RWPE1 (cell line): ENCODE measurements around the gene GALNTL6.

Experiments used
- CTCF ChIA-PET: fragments of 350-600 bp; sonication (Branson Sonifier 250); formaldehyde crosslinking; extraction: SDS; loops from one replicate; lab custom pipeline; 2021; lab: Yijun Ruan, JAX
- POLR2A ChIA-PET: fragments of 400-600 bp; formaldehyde crosslinking; extraction: SDS; loops from one replicate; lab custom pipeline; 2020; ENCODE audit warnings: antibody characterized with exemption; ENCODE audit not compliant: low non-redundant PET; lab: Yijun Ruan, JAX
- DNase-seq: peaks from one replicate; pipeline ENCODE4 v3.0.0; 2012; ENCODE audit warnings: low spot score
- H3K27ac ChIP-seq: fragments of 450-650 bp; 2 replicates; pipeline ENCODE4 v1.5.1; 2017
- TF ChIP-seq, protein P1 (sequence below): fragments of 450-650 bp; conservative IDR thresholded peaks from 2 replicates; pipeline ENCODE4 v1.5.1; 2017; ENCODE audit warnings: low read depth, mild to moderate bottlenecking

The GALNTL6 gene

GRCh38 chr4:172050911-172051310 lies 237.7 kb downstream of the GALNTL6 start:
- POLR2A ChIA-PET, result no interaction called here
- TF ChIP-seq, protein P1, sequence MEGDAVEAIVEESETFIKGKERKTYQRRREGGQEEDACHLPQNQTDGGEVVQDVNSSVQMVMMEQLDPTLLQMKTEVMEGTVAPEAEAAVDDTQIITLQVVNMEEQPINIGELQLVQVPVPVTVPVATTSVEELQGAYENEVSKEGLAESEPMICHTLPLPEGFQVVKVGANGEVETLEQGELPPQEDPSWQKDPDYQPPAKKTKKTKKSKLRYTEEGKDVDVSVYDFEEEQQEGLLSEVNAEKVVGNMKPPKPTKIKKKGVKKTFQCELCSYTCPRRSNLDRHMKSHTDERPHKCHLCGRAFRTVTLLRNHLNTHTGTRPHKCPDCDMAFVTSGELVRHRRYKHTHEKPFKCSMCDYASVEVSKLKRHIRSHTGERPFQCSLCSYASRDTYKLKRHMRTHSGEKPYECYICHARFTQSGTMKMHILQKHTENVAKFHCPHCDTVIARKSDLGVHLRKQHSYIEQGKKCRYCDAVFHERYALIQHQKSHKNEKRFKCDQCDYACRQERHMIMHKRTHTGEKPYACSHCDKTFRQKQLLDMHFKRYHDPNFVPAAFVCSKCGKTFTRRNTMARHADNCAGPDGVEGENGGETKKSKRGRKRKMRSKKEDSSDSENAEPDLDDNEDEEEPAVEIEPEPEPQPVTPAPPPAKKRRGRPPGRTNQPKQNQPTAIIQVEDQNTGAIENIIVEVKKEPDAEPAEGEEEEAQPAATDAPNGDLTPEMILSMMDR, result no peak
- CTCF ChIA-PET, result interaction anchor here (0.6 to 0.7 kb wide), 2 partner anchors 60 to 109 kb away, joined by 3 read pairs; no protein-coding TSS in a partner anchor
- no peak for DNase-seq
- no peak overlapping the region for H3K27ac ChIP-seq

DNA sequence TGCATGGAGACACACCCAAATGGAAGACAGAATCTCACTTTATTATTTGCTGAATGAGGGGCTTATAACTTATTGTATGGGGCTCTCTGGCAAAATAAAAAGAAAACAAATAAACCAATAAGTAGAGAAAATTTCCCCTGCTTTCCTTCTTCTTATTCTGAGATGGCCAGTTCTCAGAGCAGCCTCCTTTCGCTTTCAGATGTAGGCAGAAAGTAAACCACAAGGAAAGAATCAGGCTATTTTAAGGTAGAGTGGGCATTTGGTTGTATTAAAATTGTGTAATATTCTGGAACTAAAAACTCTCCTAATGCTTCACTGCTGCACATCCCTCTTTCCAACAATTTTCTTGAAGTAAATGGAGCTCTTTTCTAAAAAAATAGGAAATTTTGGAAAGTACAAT lies 241.8 kb downstream of the GALNTL6 start:
- DNase-seq, result no peak
- H3K27ac ChIP-seq, result no peak overlapping the region
- ChIA-PET POLR2A (no interaction called here), CTCF (no interaction called here)
- TF ChIP-seq, protein P1, result no peak

DNA sequence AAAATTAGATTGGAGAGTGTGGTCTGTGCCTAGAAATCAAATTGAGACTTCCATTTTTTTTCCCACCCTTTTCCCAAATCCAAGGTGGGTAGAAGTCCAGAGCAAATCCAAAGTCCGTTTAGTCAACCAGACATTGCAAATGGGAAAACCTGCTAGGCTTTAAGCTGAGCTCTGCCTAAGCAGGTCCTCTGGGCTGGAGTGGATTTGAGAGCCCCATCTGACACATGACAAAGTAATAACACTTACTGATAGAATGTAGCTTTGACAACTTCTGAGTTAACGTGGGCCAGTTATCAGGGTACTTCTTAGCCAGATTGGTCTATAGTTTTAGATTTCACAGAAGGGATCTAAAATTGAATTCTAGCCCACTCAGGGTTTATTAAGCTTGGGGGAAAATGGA lies 242.3 kb downstream of the GALNTL6 start:
- TF ChIP-seq, protein P1, result no peak
- POLR2A ChIA-PET, result no interaction called here
- no peak overlapping the region for H3K27ac ChIP-seq
- CTCF ChIA-PET, result no interaction called here
- no peak for DNase-seq

GRCh38 chr4:172061204-172061603 lies 248.0 kb downstream of the GALNTL6 start:
- ChIA-PET POLR2A (no interaction called here), CTCF (no interaction called here)
- H3K27ac ChIP-seq, result no peak overlapping the region
- no peak for DNase-seq
- TF ChIP-seq, protein P1, result no peak

DNA sequence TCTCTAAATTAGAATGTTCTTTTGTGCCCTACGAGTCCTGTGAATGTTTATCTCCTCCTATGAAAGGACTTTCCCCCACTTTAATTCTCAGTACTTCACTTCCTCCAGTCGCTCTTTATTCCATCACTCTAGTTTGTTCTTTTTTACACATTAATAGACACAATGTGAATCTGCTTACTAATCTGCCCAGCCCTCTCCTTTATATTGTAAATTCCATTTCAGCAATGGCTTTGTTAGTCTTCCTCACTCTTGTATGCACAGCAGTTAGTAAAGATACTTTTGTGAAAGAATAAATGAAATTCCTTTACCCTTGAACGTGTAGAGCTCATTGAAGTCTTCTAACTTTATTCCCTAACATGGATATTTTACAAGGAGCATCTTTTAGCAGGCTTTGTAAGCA lies 255.3 kb downstream of the GALNTL6 start:
- ChIA-PET POLR2A (no interaction called here), CTCF (no interaction called here)
- DNase-seq, result no peak
- no peak overlapping the region for H3K27ac ChIP-seq
- TF ChIP-seq, protein P1, result no peak

- CTCF ChIA-PET, result no interaction called here
- TF ChIP-seq, protein P1, result no peak
- H3K27ac ChIP-seq, result no peak overlapping the region
- no peak for DNase-seq
- POLR2A ChIA-PET, result no interaction called here
Observed at GRCh38 chr4:172073590-172073989, 260.4 kb downstream of the GALNTL6 start.
